Skeletal muscle satellite cell (primary cell): ENCODE measurements around the gene TNS4.

Experiments
- H3K27me3 ChIP-seq: 2 replicates; pipeline ENCODE4 v1.7.0; 2013; ENCODE audit warnings: low read length; ENCODE audit not compliant: control insufficient read depth, insufficient read depth
- H3K36me3 ChIP-seq: 2 replicates; pipeline ENCODE4 v1.7.0; 2013; ENCODE audit warnings: mild to moderate bottlenecking, control low read depth, low read length; ENCODE audit not compliant: insufficient read depth
- H3K4me1 ChIP-seq: 2 replicates; pipeline ENCODE4 v1.7.0; 2013; ENCODE audit warnings: low read length; ENCODE audit not compliant: control insufficient read depth, insufficient read depth
- H3K4me2 ChIP-seq: 2 replicates; pipeline ENCODE4 v1.7.0; 2013; ENCODE audit warnings: mild to moderate bottlenecking, low read length
- H3K4me3 ChIP-seq: 2 replicates; pipeline ENCODE4 v1.7.0; 2013; ENCODE audit warnings: low read length
- H3K9ac ChIP-seq: 2 replicates; pipeline ENCODE4 v1.7.0; 2013; ENCODE audit warnings: mild to moderate bottlenecking, low read depth, low read length, moderate library complexity
- H3K9me3 ChIP-seq: replicated peaks from 2 replicates; pipeline ENCODE4 v1.7.0; 2013; ENCODE audit warnings: mild to moderate bottlenecking, control low read depth, low read length

The TNS4 gene

GRCh38 chr17:40514013-40514875 is 12.8 kb upstream of the TNS4 start:
- Histone ChIP-seq H3K9ac (no peak overlapping the region), H3K4me1 (peaks cover 61% of the 10 kb centered on the region)

GRCh38 chr17:40511667-40512220 is 10.3 kb upstream of the TNS4 start:
- peaks cover 43% of the 10 kb centered on the region for H3K4me1 ChIP-seq
- peak overlapping the region; percentile 35 for H3K4me2 ChIP-seq
- H3K4me3 ChIP-seq, result peak overlapping the region; percentile 2
- H3K36me3 ChIP-seq, result no peaks in the 10 kb centered on the region
- no peaks in the 10 kb centered on the region for H3K9me3 ChIP-seq
- H3K27me3 ChIP-seq, result no peaks in the 10 kb centered on the region
- peak overlapping the region; percentile 77 for H3K9ac ChIP-seq

More at GRCh38 chr17:40514013-40514875, 12.8 kb upstream of the TNS4 start:
- no peak overlapping the region for H3K4me3 ChIP-seq
- no peak overlapping the region for H3K4me2 ChIP-seq
- H3K9me3 ChIP-seq, result no peaks in the 10 kb centered on the region
- H3K36me3 ChIP-seq, result no peaks in the 10 kb centered on the region
- no peaks in the 10 kb centered on the region for H3K27me3 ChIP-seq

GRCh38 chr17:40511136-40511535 is 9.7 kb upstream of the TNS4 start:
- peaks cover 37% of the 10 kb centered on the region for H3K4me1 ChIP-seq
- no peaks in the 10 kb centered on the region for H3K27me3 ChIP-seq
- peak overlapping the region; percentile 77 for H3K9ac ChIP-seq
- no peaks in the 10 kb centered on the region for H3K36me3 ChIP-seq
- peak overlapping the region; percentile 35 for H3K4me2 ChIP-seq
- H3K9me3 ChIP-seq, result no peaks in the 10 kb centered on the region
- peak overlapping the region; percentile 2 for H3K4me3 ChIP-seq

GRCh38 chr17:40510328-40510648 is 8.9 kb upstream of the TNS4 start:
- no peaks in the 10 kb centered on the region for H3K9me3 ChIP-seq
- peak overlapping the region; percentile 77 for H3K9ac ChIP-seq
- H3K36me3 ChIP-seq, result no peaks in the 10 kb centered on the region
- no peak overlapping the region for H3K4me3 ChIP-seq
- no peaks in the 10 kb centered on the region for H3K27me3 ChIP-seq
- peak overlapping the region; percentile 43 for H3K4me2 ChIP-seq
- peaks cover 37% of the 10 kb centered on the region for H3K4me1 ChIP-seq

GRCh38 chr17:40509626-40510327 is 8.4 kb upstream of the TNS4 start:
- Histone ChIP-seq H3K9ac (peak overlapping the region; percentile 57), H3K4me3 (no peak overlapping the region), H3K27me3 (no peaks in the 10 kb centered on the region), H3K9me3 (no peaks in the 10 kb centered on the region), H3K36me3 (no peaks in the 10 kb centered on the region), H3K4me1 (peaks cover 37% of the 10 kb centered on the region), H3K4me2 (peak overlapping the region; percentile 43)

- H3K9me3 ChIP-seq, result no peaks in the 10 kb centered on the region
- H3K36me3 ChIP-seq, result no peaks in the 10 kb centered on the region
- H3K9ac ChIP-seq, result no peak overlapping the region
- peaks cover 29% of the 10 kb centered on the region for H3K4me1 ChIP-seq
- no peak overlapping the region for H3K4me3 ChIP-seq
- H3K27me3 ChIP-seq, result no peaks in the 10 kb centered on the region
- H3K4me2 ChIP-seq, result no peak overlapping the region
Measured at GRCh38 chr17:40506786-40507185, 5.4 kb upstream of the TNS4 start.

- Histone ChIP-seq H3K4me3 (no peak overlapping the region), H3K36me3 (no peaks in the 10 kb centered on the region), H3K27me3 (no peaks in the 10 kb centered on the region)
Measured at GRCh38 chr17:40503154-40503553, 1.7 kb upstream of the TNS4 start.

GRCh38 chr17:40502716-40503115 is 1.3 kb upstream of the TNS4 start:
- Histone ChIP-seq H3K36me3 (no peaks in the 10 kb centered on the region), H3K27me3 (no peaks in the 10 kb centered on the region), H3K9ac (no peak overlapping the region), H3K4me3 (no peak overlapping the region), H3K9me3 (no peaks in the 10 kb centered on the region), H3K4me1 (peaks cover 24% of the 10 kb centered on the region), H3K4me2 (no peak overlapping the region)

More at GRCh38 chr17:40503154-40503553, 1.7 kb upstream of the TNS4 start:
- Histone ChIP-seq H3K4me2 (no peak overlapping the region), H3K9ac (no peak overlapping the region), H3K9me3 (no peaks in the 10 kb centered on the region), H3K4me1 (peaks cover 20% of the 10 kb centered on the region)

GRCh38 chr17:40500709-40501108 is 714 bp downstream of the TNS4 start:
- Histone ChIP-seq H3K9me3 (no peaks in the 10 kb centered on the region), H3K4me3 (no peak overlapping the region), H3K27me3 (no peaks in the 10 kb centered on the region), H3K9ac (no peak overlapping the region), H3K4me1 (peaks cover 25% of the 10 kb centered on the region), H3K4me2 (no peak overlapping the region), H3K36me3 (no peaks in the 10 kb centered on the region)

GRCh38 chr17:40500190-40500589 is 1.2 kb downstream of the TNS4 start:
- no peak overlapping the region for H3K4me3 ChIP-seq
- H3K9ac ChIP-seq, result peak overlapping the region; percentile 44

GRCh38 chr17:40499551-40500189 is 1.8 kb downstream of the TNS4 start:
- peak overlapping the region; percentile 69 for H3K4me2 ChIP-seq
- no peaks in the 10 kb centered on the region for H3K36me3 ChIP-seq
- peak overlapping the region; percentile 51 for H3K4me3 ChIP-seq
- peaks cover 25% of the 10 kb centered on the region for H3K4me1 ChIP-seq
- H3K9ac ChIP-seq, result peak overlapping the region; percentile 60
- no peaks in the 10 kb centered on the region for H3K9me3 ChIP-seq
- H3K27me3 ChIP-seq, result no peaks in the 10 kb centered on the region

More at GRCh38 chr17:40500190-40500589, 1.2 kb downstream of the TNS4 start:
- H3K36me3 ChIP-seq, result no peaks in the 10 kb centered on the region
- no peaks in the 10 kb centered on the region for H3K27me3 ChIP-seq
- H3K4me2 ChIP-seq, result no peak overlapping the region
- H3K4me1 ChIP-seq, result peaks cover 25% of the 10 kb centered on the region
- H3K9me3 ChIP-seq, result no peaks in the 10 kb centered on the region
